Measurements from ENCODE around the gene TOPAZ1. TPM values are rescaled to one million over a fixed set of nuclear protein-coding genes. Genes with fewer than 3 reads are reported as not detected.

TOPAZ1 gene
- total RNA-seq, 1 experiment from 2014 or later: not detected

GRCh38 chr3:44324584-44324983, 82.9 kb downstream of the TOPAZ1 start:
- H3K23ac ChIP-seq (ENCODE audit: insufficient read length, low read depth, low read length): no peak overlapping the region
- no peak overlapping the region for H2BK120ac ChIP-seq (ENCODE audit: low read depth, low read length, poor library complexity, severe bottlenecking)
- H3K9me3 ChIP-seq (ENCODE audit: control insufficient read depth, low read depth, low read length): no peaks in the 10 kb centered on the region
- no peak overlapping the region for H3K14ac ChIP-seq (ENCODE audit: insufficient read depth, low read length)
- no peaks in the 10 kb centered on the region for H3K4me1 ChIP-seq (ENCODE audit: insufficient read depth, low read length)
- no peaks in the 10 kb centered on the region for H3K27me3 ChIP-seq (ENCODE audit: insufficient read depth, low read length)
- H3K18ac ChIP-seq (ENCODE audit: insufficient read length, low read depth, low read length): no peak overlapping the region
- no peak overlapping the region for H2AK5ac ChIP-seq (ENCODE audit: insufficient read length, low read length)
- no peaks in the 10 kb centered on the region for H3K23me2 ChIP-seq (ENCODE audit: insufficient read length, low read depth, low read length, poor library complexity, severe bottlenecking)
- H4K8ac ChIP-seq (replicated peaks; ENCODE audit: insufficient read length, low read depth, low read length): no peak overlapping the region
- H4K5ac ChIP-seq (ENCODE audit: insufficient read length, low read depth, low read length): no peak overlapping the region
- H3K4me3 Mint-ChIP-seq: no peak overlapping the region
- H3K4me2 ChIP-seq (ENCODE audit: insufficient read depth, insufficient read length, low read length): no peak overlapping the region
- H3K27me3 Mint-ChIP-seq (ENCODE audit: low read depth): no peaks in the 10 kb centered on the region; the same call in 1 of the 2 replicates
- H4K20me1 ChIP-seq (ENCODE audit: control insufficient read depth, insufficient read depth, insufficient read length): no peaks in the 10 kb centered on the region
- no peak overlapping the region for H2BK12ac ChIP-seq (ENCODE audit: insufficient read length, low read depth, low read length)
- no peak overlapping the region for H3K27ac Mint-ChIP-seq
- H3T11ph ChIP-seq (ENCODE audit: low read length): no peak overlapping the region
- no peak overlapping the region for H3K4ac ChIP-seq (ENCODE audit: low read depth, low read length)
- no peak overlapping the region for H3K27ac ChIP-seq (ENCODE audit: insufficient read length, low read depth, low read length)
- H3K56ac ChIP-seq (ENCODE audit: insufficient read length, low read depth, low read length): no peak overlapping the region
- no peaks in the 10 kb centered on the region for H3K79me2 ChIP-seq (ENCODE audit: insufficient read depth, low read length)
- no peaks in the 10 kb centered on the region for H3K4me1 Mint-ChIP-seq
- H2BK20ac ChIP-seq (ENCODE audit: low read depth, low read length, poor library complexity, severe bottlenecking): no peak overlapping the region
- no peaks in the 10 kb centered on the region for H3K36me3 Mint-ChIP-seq (ENCODE audit: insufficient read depth in 1 of 3, low read depth in 3 of 3)
- no peak overlapping the region for H2AFZ ChIP-seq (ENCODE audit: low read length)
- no peak for DNase-seq
- H3K79me1 ChIP-seq (ENCODE audit: insufficient read depth, low read depth, low read length, poor library complexity, severe bottlenecking): no peaks in the 10 kb centered on the region
- no peak overlapping the region for H4K91ac ChIP-seq (ENCODE audit: insufficient read length, low read depth, low read length)
- H2BK15ac ChIP-seq (ENCODE audit: low read depth, low read length): no peak overlapping the region
- no peak for TF ChIP-seq CTCF (conservative IDR thresholded peaks at IDR 0.05)
- no peak overlapping the region for H2BK5ac ChIP-seq (ENCODE audit: insufficient read length, low read length)
- H3K9ac ChIP-seq (ENCODE audit: extremely low read depth, insufficient read length, low read length): no peak overlapping the region
- no peaks in the 10 kb centered on the region for H3K9me3 Mint-ChIP-seq
